HG03457 (cell line): ENCODE measurements around the gene TMEM255B.
"Not testable (repeated sequence)": the region's sequence is repeated elsewhere in the genome, so short reads cannot be mapped to it uniquely, and the experiment has no call there.

Source experiments
- ATAC-seq: cut with Tn5 transposase; IDR thresholded peaks from one replicate; pipeline ENCODE4 v1.9.1; 2021; ENCODE audit warnings: moderate number of reproducible peaks; ENCODE audit not compliant: unreplicated experiment

Gene TMEM255B

DNA sequence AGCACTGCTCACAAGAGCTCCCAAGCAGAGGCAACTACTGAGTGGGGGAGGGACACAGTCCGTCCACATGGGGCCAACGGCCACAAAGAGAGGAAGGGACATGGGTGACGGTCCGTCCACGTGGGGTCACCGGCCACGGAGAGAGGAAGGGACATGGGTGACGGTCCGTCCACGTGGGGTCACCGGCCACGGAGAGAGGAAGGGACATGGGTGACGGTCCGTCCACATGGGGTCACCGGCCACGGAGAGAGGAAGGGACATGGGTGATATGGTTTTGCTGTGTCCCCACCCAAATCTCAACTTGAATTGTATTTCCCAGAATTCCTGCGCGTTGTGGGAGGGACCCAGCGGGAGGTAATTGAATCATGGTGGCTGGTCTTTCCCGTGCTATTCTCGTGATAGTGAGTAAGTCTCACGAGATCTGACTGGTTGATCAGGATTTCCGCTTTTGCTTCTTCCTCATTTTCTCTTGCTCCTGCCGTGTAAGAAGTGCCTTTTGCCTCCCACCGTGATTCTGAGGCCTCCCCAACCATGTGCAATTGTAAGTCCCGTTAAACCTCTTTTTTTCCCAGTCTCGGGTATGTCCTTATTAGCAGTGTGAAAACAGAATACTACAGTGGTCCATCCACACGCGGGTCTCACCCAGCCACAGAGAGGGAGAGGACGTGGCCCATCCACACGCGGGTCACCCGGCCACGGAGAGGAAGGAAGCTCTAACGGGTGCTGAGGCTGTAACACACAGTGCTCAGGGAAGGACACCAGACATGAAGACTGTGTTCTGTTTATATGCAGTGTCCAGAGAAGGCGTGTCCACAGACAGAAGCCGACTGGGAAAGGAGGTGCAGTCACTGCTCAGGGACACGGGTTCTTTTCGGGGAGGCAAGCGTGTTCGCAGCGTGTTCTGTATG, 56.4 kb downstream of the TMEM255B start:
- ATAC-seq, result no peak

DNA sequence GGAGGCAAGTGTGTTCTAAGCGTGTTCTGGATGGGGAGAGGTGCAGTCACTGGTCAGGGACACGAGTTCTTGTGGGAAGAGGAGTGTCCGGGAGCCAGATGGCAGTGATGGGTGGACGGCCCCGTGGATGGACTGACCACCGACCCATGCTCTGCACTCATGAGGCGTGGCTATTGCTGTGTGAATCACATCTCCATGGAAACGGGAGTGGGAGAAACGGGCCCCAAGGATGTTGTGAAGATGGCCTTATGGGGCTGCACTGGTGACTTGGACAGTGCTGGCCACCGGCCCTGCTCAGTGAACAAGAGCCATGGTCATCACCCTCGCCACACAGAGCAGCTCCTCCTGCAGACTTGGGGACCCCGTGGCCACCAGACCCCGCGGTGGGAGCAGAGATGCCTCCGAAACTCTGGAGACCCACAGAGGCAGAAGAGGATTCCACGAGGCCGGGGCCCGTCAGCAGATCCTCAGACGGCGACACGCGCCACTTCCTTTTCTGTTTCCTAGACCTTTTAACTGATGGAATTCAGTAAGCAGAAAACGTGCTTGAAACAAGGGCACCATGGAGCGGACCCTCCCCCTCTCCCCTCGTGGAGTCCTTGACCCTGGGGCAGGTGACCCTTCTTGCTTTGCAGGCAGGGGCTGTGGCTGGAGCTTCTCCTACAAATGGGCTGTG, 57.4 kb downstream of the TMEM255B start:
- no peak for ATAC-seq

DNA sequence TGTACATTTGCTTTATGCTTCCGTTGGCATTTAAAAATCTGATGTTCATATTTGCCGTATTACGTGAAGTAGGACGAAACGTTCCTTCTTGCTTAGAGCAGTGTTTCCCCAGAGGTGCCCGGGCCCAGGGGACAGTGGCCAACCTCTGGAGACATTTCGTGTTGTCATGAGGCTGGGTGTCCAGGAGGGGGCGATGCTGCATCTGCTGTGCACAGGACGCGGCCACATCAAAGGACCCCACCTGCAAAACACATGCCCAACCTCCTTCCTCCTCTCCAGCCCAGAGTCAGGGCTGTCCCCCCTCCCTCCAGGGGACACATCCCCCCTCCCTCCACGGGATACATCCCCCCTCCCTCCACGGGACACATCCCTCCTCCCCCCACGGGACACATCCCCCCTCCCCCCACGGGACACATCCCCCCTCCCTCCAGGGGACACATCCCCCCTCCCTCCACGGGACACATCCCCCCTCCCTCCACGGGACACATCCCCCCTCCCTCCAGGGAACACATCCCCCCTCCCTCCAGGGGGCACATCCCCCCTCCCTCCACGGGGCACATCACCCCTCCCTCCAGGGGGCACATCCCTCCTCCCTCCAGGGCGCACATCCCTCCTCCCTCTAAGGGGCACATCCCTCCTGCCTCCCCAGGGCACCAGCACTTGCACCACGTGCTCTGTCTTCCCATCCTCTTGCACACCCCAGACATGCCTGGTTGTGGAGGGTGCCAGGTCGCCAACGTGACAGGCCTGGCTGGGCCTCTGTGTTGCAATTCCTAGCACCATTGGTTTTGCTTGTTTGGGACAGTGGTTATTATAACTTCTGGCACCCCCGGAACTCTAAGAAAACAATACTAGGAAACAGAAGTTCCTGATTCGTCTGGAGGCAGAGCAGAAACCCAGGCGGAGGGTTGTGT, 58.2 kb downstream of the TMEM255B start:
- no peak for ATAC-seq

DNA sequence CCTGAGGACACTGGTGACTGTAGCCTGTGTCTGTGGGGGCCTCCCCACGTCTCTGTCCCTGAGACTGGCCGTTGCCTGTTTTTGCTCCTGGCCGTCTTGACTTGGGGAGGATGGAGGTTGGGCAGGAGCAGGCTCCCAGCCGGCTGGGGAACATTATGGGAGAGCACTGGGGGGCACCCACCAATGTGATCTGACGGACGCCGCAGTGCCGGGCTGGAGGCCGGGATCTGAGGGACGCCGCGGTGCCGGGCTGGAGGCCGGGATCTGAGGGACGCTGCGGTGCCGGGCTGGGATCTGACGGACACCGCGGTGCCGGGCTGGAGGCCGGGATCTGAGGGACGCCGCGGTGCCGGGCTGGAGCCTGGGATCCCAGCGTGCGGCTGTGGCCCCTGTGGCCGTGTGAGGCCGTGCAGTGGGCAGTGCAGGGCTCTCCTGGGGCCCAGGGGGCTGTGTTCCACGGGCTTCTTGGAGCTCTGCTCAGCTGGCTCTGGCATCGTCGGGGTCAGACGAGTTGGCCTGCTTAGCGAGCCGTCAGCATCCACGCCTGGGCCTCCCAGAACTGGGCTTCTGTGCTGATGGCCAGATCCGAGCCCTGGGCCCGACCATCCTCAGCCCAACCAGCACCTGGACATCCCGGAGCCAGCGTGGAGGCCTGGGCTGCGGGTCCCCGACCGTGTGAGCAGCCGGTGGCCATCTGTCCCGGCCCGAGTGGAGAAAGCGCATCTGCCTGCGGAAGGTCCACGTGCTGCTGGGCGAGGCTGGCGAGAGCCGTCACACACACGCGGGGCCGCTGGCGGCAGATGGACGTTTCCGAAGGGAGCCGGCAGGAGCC, 59.0 kb downstream of the TMEM255B start:
- no peak for ATAC-seq

DNA sequence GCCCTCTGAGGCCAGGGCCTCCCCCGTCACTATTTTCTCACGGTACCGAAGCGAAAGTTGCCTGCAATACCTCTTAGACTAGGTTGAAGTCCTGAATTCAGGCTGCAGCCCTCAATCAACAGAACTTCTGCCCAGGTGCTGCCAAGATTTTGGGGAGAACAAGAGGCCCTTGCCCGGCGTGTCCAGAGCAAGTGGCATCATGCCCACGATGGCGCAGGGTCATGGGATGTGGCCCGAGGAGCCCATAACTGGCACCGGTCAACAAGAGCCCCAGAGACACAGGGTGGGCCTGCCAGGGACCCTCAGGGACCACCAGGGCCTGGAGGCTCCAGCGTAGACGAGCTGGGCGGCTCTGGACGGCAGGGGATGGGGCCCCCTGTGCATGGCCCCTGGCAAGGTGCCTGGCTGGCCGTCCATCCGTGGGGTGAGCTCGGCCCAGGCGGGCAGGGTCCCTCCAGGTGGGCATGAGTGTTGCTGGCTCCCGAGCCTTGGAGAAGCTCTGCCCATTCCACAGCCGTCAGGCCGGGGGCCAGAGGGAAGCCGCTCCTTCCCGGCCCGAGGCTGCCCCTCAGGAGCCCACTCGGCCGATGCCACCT, 59.8 kb downstream of the TMEM255B start:
- no peak for ATAC-seq

DNA sequence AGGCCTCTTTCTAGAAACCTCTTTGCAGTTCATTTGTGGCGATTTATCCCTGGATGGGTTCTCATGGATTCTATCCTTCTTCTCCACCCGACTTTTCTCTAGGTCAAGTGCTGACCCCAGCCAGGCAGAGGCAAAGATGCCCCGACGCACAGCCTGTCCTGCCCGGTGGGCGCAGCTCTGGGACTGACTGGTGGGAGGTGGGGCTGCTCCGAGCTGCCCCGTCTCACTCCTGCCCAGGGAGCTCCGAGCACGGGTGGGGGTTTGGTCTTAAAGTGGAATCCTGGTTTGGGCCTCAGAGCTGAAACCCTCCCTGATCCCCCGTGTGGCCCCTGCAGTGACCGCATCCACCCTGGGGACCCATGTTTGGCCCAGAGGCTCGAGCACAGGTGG, 60.3 kb downstream of the TMEM255B start:
- ATAC-seq, result no peak

DNA sequence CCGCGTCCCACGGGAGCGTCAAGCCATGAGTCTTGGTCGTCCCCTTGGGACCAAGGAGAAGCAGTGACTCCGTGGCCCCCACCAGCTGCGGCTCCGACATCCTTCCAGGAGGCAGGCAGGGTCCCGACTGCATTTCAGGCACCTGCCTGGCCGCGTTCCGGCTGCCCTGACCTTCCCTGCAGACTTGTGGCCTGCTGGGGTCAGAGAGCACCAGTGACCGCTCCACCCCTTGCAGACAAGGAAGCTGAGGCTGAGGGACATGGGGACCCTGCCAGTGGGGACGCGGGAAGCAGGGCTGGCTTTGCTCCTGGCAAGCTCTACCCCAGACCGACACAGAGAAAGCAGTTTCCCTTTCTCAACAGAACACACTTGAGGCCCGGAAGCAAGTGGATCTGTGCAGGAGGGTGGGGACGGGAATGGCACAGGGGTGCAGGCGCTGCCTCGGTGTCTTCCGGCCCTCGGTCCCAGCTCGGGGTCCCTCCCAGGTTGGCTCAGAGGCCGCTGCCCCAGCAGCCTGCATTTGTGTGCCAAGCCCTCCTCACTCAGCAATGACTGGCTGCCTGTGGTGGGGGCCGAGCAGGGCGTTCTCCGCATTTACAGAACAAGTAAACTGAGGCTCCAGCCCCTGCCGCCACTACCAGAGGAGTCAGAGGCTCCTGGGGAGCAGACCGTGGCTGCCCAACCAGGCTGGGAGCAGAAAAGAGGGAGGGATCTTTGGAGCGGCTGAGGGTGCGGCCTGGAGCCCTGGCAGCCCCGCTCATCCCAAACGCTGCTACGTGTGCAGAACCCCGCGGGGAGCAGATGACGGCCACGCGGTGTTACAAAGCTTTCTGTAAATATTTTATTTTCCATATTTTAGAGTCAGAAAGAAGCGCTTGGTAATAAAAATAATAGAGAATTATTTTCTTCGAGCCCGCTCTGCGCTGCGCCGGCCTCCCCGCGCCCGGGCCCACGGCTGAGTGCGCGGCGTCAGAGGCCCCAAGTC, 61.0 kb downstream of the TMEM255B start:
- ATAC-seq, result no peak

DNA sequence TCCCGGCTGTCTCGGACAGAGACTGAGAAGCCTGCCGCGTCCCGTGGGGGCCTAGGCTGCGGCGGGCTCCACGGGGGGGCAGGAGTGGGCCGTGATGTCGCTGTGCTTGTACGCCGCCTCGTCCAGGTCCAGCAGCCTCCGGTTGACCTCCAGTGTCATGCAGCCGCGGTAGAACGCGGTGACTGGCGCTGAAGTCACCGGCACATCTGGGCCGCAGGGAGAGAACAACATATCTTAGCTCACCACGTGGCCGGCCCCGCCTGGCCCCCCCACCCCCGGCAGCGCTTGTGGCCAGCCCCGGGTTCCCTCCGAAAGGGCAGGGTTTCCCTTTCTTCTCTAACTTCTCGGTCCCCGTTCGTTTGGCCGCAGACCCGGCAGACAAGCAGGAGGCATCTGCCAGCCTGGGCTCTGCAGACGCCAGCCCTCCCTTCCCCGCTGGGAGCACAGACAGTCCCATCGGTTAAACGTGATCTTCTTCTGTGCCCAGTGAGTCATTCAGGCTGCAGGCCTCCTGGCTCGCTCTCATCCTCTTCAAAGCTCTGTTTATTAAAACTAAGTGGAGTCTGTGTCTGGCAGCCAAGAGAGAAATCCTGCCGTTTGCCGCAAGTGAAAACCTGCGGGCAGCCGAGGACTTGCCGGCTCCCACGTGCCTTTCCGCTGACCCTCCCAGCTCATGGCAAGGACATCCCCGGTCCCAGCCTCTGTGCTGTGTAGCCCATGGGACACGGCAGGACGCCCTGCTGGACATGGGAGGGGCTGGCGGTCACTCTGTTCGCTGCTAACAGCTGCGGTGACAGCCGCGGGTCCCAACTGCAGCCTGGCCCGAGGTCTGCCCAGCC, 62.0 kb downstream of the TMEM255B start:
- ATAC-seq, result no peak

DNA sequence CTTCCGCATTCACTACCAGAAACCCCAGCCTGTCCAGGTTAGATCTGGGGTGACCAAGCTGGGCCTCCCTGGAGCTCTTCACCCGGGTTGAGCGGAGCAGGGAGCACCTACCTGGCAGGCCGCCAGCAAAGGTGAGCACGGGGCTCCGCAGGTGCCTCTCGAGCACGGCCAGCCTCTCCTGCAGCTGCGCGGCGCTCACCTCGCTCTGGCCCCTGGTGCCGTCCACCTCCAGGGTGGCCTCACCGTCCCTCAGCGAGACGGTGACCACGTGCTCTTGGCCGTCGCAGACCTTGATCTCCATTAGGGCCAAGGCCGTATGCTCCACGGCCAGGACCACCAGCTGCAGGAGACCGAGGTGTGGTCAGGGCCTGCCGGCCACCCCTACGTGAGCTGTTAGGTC, 62.8 kb downstream of the TMEM255B start:
- no peak for ATAC-seq

DNA sequence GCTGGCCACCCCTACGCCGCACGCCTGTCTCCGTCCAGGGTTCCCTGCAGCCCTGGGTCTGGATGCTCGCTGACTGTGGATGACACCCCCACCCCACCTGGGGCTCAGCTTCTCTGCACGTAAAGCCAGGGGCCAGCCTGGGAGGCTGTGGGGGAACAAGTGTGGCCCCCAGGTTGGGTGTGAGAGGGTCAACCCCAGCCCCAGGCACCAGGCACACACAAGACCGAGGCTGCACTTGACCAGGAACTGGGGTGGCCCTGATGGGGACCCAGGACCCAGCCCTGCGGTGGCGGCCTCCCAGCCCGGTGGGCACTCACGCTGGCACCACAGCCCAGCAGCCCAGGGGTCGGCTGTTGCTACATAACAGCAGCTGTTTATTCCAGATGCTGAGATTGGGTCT, 63.2 kb downstream of the TMEM255B start:
- ATAC-seq, result no peak

DNA sequence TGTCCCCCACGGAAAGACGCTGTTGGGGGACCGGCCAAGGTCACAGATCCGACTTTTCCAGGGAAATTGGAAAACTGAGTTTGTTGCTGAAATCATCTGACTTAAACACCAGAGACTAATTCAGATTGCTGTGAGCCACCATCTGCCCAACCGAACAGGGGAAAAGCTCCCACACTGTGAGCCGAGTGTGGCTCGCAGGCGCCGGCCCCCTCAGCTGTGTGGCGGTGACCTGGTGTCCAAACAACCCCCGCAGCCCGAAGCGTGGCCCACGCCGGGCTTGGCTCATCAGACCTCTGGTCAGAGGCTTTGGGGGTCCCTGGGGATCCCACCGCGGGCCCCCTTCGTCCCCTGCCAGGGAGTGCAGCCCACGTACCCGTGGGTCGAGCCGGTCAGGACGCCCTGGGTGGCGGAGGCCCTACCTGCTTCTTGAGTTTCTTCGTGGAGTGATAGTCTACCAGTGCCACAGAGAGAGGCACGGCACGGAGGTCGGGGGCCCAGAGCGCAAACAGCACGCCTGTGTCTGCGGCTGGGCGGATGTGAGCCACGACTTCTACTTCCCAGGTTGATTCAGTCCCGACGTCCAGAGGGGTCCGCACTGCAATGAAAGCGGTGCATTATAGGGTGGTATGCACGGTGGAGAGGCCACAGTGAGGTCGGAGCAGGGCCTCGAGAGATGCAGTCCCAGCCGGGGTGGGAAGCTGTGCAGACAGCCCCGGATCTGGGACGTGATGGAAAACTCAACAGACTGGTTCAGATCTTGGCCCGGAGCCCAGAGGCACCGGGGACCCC, 64.1 kb downstream of the TMEM255B start:
- no peak for ATAC-seq

DNA sequence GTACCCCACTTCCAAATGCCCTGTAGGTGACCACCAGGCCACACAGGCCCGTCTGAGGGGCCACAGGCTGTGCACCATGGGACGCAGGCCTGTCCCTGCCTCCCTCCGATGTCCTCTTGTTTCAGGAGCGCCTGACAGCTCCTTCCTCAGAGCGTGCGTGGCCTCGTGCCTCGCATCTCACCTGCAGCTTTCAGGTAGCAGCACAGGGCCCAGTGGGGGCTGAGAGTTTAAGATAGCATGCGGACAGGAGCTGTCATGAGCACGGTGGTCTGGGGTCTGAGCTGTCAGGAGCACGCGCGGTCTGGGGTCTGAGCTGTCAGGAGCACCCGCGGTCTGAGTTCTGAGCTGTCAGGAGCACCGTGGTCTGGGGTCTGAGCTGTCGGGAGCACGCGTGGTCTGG, 64.7 kb downstream of the TMEM255B start:
- no peak for ATAC-seq

DNA sequence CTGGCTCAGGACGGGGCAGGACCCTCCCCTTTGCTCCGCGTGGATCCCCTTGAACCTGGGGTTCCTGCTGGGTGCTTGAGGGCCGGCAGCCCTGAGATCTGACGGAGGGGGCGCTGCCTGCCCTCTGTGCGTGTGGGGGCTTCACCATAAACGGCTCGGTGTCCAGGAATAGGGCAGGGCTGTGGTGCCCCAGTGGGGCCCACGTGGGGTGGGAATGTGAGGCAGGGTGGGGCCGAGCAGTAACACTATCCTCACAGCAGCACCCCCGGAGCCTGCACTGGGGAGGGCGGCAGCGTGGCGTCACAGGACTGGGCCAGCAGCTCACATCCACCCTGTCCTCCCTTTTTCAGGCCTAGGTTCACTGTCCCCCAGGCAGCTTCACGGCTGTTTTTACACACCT, 66.8 kb downstream of the TMEM255B start:
- no peak for ATAC-seq

DNA sequence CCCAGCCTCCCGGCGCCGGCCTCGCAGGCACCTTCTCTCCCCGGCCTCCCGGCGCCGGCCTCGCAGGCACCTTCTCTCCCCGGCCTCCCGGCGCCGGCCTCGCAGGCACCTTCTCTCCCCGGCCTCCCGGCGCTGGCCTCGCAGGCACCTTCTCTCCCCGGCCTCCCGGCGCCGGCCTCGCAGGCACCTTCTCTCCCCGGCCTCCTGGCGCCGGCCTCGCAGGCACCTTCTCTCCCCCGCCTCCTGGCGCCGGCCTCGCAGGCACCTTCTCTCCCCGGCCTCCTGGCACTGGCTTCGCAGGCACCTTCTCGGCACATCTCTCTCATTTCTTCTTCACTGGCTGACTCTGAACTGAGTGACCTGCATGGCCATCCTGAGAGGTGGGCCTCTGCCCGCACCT, 67.4 kb downstream of the TMEM255B start:
- not testable (repeated sequence) for ATAC-seq

DNA sequence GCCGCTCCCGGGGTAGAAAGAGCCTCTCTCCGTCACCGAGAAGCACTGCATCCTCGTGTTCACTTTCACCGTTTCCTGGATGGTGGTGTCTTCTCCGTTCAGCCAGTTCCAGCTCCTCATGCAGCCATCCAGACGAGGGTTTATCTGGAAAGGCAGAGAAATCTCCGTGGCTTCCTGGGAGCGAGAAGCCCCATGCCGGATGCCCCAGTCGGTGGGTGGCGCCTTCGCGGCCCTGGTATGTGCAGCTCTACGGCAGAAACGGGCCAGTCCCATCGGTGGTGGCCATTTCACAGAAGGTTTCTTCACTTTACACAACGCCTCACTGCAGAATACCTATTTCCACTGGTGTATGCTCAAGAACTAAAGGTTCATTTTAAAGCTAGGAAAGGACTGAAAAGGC, 68.0 kb downstream of the TMEM255B start:
- ATAC-seq, result no peak

DNA sequence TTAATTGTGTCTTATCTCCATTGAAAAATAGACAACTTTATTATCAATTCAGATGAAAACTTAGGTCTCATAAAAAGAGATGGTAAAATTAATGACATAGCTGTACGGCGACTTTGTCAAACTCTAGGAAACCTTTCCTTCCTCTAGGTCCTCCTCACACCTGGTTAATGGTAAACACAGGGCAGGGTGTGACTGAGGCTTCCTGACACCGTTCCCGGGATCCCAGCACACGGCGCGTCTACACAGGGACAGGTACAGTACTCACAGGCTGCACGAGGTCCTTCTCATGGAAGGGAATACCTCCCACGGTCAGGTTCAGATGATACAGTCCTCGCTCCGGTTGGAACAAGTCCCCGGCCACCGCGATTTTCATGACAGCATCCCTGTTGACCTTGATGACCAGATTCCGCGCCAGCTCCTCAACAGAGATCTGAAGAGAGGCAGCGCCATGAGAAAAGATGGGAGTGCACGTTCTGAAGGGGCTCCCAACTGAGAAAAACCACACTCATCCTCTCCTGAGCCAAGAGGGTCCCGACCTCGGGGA, 69.3 kb downstream of the TMEM255B start:
- ATAC-seq, result no peak

DNA sequence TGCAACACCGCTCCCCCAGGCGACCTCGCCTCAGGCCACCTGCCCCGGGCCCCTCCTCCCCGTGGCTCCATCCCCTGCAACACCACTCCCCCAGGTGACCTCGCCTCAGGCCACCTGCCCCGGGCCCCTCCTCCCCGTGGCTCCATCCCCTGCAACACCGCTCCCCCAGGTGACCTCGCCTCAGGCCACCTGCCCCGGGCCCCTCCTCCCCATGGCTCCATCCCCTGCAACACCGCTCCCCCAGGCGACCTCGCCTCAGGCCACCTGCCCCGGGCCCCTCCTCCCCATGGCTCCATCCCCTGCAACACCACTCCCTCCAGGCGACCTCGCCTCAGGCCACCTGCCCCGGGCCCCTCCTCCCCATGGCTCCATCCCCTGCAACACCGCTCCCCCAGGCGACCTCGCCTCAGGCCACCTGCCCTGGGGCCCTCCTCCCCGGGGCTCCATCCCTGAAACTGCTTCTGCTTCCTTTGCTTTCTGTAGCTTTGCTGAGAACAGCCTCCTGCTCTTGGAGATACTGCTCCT, 71.5 kb downstream of the TMEM255B start:
- not testable (repeated sequence) for ATAC-seq
